Activated gamma-delta T cell (primary cell): ENCODE measurements around the gene CHST10.

Experiments used
- DNase-seq: peaks from one replicate; lab custom pipeline; 2025; lab: John Stamatoyannopoulos, UW

The CHST10 gene

DNA sequence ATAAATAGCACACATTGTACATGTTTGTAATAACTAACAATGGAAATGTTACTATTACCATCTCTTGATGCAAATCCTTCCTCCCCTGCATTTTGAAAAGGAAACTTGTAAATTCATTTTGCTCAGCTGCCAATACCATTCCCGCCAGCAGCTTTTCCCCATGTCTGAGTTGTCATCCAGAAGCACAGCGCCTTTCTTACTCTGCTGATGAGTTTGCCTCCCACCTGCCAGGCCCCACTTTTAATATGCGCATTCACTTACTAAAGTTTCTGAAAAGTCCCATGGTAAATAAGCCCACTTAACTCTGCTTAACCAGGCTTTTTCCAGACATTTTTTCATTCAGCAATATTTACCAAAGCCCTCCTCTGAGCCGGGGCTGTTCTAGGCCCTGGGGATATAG is 3.9 kb downstream of the CHST10 start:
- DNase-seq = no peak

DNA sequence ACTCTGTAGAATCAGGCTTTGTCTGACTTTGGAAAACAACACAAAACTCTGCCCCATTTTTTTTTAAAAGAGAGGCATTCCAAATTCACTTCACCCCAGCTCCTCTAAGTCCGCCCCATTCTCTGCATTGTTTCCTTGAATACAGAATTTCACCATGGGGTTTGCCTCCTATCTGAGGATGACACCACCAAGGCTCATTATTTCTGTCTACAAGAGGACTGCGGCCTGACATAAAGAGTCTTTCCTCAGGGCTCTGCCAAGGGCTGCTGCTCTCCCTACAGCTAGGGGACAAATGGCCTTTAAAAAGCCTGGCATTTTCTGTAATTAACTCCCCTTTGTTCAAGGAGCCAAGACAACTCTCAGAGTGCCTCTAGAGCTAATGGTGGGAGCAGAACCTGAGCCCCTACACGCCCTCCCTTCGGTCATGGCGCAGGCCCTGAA is 4.6 kb downstream of the CHST10 start:
- no peak for DNase-seq

DNA sequence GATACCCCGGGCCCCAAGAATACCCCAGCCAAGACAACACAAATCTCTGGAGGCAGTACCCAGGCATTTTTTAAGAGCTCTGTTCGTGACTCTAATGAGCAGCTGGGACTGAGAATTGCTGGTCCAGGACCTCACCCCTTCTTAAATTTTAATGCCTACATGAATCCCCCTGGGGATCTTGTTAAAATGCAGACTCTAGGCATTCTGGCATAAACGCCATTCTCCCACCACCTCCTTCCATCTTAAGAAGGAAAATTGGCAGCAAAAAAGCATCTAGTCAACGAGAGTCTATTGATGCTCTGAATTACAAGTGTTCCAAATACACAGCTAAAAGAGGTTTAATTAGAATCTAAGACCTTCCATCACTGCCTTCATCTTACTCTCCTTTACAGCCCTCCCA is 5.0 kb downstream of the CHST10 start:
- no peak for DNase-seq

DNA sequence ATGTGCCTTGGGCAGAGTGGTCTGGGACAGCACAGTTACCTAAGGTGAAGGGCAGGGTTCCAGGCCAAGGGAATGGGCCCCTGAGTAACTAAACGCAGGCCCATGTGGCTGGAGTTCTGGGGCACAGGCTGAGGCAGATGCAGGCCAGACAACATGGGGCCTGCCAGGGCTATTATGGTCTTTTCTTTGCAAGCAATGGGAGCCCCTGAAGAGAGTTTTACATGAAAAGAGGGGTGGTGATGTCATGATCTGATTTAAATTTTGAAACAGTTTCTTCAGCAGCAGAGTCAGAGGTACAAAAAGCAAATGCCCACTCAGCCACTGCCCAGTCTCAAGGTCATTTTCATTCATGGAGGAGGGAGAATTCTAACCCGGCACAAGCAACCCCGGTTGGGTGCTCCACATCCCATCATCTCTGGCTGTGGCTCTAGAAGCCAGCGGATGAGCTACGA is 5.6 kb downstream of the CHST10 start:
- DNase-seq = no peak

DNA sequence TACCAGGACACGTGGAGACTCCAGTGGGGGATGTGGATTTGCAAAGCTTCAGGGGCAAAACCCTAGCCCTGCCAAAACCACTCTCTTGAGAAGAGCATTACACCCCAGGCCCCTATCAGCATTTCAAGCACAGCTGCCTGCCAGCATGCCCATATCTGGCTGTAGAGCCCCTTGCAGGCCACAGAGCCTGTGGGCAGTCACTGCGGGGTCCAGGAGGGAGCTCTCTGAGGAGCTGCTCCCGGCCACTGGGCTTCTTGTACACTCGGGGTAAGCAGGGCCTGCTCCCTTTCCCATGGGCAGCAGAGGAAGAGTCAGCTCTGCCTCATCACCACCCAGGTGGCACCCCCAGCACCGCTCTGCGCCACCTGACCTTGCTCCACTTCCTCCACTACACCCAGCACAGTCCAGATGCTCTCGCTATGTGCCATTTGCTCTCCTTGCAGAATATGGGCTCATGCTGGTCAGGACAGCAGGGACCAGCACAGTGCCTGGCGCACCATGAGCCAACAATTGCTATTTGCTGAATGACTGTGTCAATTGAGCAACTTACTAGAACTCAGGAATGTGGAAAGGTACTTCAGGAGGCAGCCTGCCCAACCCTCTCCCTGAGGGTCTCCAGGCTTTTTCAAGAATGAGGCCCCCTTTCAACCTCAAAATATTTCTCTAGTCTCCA is 7.4 kb downstream of the CHST10 start:
- DNase-seq = no peak

DNA sequence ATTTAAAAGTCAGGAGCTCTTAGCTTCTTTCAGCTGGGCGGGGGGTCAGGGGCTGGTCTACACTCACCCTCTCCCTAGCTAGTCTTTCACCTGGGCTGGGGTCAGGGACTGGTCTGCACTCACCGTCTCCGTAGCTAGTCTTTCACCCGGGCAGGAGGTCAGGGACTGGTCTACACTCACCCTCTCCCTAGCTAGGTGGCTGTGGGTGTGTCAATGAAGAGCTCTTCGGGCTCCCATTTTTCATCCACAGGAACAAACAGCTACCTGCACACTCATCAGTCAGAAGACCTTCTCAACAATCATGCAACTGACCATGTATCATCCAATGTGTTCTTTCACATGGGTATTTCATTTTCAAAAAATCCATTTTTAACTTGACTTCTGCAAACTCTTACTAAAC is 8.0 kb downstream of the CHST10 start:
- no peak for DNase-seq

DNA sequence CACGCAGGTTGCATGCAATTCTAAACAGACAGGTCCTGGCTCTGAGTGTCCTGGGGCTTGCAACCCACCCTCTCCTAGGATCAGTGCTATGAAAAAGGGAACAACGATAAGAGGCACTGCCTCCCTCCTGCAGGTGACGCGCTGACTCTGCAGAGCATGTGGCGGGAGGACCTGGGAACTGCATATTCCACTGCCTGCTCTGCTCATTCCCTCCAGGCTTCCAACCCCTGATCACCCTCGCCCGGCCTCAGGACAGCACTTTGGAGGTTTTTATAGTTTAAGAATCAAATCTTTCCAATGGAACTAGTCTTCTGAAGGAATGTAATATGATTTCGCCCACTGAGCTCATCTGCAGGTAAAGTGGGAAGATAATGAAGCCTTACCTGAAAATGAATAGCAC is 8.5 kb downstream of the CHST10 start:
- DNase-seq = no peak

DNA sequence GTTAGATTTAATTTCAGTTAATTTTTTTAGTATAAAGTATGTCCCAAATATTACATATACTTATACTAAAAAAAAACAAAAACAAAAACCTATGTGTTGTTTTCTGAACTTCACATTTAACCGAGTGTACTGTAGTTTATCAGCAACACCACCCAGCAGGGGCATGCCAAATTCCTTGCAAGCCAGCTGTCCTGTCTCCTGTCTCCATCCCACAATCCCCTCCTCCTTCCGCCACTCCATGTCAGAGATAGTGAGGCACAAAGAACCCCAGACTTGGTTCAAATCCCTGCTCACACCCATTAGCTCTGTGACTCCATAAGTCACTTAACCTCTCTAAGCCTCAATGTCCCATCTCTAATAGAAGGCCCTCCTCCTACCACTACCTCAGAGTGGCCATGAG is 9.4 kb downstream of the CHST10 start:
- no peak for DNase-seq

DNA sequence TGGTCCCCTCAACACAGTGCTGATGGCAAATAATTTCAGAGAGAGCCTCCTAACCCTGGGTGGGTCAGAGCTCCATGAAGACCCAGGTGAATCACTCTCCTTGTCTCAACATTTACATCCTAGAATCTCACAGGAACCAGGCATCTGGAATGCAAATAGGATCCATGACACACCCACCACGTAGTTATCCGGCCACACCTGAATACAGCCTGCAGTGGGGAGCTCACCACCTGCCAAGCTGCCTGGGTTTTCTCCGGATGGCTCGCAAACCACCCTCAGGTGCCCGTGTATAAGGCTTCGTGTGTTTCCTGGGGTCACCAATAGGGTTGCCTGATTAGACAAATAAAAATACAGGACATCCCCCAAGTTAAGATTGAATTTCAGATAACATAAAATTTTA is 9.9 kb downstream of the CHST10 start:
- DNase-seq = no peak

DNA sequence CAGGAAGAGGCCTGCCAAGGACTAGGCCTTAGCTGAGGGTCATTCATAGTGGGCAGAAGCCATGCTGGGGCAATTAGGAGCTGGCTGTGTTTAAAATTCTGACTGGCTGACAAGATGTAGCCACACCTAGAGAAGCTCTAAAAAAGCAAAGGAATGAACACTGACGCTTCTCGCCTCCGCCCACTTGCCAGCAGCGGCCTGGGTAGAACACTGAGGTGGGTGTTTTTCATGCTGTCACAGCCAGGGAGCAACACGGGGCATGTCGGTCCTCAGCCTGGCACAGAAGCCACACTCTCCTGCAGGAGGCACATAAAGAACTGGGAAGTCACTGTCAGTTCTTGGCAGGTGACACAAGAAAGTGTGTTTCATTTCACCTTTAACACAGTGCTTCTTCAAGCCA is 10.4 kb downstream of the CHST10 start:
- no peak for DNase-seq

DNA sequence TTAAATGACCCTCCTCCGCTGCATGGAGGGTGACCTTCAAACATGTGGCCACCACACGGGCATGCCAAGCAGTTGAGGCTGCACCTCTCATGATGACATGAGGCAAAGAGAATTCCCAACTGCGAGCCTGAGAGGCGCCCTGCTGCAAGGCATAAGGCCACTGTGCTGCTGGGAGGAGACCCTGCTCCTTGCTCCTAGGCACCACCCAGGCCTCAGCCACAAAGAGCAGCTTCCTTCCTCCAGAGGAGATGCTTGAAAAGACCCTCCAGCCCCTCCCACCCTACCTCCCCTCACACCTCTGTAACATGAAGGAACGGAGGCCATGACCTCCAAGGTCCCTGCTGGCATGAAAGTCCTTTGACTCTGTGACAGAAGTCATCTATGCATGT is 11.4 kb downstream of the CHST10 start:
- DNase-seq = no peak

DNA sequence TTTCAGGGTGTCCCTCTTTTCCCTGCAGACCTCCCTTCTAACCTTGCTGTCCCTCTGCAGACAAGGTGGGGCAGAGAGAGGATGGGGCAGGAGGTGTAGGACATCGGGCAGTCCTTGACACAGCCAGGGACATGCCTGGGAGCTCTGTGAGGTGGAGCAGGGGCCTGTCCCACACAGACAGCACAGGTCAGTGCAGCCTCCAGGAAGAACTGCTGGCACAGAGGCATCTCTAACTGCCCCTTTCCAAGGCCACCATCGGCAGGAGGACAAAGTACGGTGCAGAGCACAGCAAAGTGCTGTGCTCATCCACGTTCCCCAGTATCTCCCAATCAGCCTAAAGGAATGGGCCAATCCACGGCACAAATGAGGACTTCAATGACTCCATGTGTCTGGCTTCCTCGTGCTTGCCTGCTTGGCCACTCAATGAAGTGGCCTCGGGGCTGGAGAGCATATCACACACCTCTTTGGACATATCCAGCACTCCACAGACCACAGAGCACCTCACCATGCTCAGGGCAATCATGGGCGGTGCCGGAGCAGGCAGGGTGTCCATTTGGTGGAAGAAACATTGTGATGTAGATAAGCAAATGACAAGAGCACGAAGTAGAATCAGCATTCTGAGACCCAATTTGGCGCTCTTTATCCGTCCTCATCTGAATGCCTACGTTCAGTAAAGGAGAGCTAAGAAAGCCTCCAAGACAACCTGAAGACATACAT is 11.9 kb downstream of the CHST10 start:
- DNase-seq = no peak

DNA sequence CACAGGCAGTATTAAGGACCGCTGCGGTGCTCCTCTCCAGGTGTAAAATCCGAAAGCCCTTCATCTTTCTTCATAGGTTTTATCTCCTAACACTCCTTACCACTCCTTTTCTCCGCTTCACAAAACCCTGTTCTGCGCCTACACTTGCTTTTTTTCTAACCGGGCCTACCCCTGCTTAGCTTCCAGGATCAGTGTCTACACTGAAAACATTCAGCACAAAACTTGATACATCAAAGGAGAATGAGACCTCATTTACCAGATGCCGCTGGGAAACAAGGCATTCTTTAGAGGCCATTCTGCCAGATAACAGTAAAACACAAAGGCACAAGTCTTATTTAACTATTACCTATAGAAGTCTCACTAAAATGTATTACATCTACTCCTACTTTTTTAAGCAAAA is 13.1 kb downstream of the CHST10 start:
- no peak for DNase-seq

DNA sequence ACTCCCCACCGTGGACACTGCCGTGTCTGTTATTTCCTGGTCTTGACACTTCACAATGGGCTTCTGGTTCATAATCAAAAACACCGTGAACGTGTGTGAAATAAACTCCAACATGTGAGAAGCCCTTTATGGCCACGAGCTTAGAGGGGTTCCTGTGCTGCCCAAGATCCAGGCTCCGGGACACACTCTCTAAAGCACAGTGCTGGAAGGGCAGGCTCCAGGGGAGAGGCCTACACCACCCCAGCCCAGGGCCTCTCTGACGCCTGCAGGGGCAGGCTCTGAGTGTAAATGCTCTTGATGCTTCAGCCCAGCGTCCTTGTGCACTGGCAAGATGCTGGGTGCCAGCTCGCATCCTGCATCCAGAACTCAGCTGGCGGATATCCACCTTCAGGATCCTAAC is 13.7 kb downstream of the CHST10 start:
- no peak for DNase-seq

DNA sequence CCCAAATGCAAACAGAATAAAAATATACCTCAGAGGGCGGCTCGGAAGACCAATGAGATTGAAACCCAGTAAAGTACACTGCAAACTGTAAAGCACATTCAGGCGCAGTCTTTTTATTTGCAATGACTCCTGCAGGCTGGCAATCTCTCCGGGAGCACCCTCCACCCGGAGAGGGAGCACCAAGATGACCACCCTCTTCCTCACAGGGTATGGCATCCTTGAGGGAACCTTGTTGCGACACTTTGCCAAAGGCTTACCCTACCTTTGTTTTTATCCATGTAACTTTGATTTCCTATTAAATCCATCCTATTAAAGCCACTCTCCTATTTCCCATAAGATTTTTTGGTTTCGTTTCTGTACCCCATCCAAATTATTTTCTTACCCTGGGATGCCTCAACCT is 16.2 kb downstream of the CHST10 start:
- DNase-seq = no peak

DNA sequence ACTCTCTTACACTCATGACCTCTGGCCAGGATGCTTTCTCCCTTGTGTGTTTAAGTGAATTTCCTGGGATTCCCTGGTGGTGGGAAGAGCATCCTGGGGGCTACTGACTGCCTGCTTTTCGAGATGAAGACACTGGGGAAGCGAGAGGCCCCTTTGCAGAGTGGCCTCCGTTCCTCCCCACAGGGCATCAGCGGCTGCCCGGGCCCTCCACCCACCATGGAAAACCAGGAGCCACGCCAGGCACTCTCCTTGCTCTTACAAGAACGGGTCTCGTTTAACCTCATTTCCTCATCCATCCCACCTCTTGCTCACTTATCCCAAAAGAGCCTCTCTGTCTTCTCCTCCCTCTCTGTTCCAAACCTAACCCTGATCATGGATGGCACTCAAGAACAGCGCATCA is 17.8 kb downstream of the CHST10 start:
- DNase-seq = no peak

DNA sequence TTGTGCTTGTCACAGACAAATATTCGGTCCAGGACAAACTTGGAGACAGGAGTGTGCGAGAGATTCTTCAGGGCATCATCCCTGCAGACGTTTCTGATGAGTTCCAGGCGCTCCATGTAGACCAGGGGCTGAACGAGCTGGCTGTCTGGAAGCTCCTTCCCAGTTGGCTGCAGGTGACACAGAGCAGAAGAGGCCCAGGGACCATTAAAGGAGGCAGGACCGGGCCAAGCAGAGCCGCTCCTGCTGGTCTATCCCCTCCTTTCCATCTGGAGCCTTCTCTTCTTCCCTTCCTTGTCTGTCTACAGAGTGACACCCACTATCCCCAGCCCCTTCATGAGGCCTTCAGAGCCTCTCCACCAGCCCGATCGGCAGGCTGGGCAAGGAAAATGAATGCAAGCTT is 19.5 kb downstream of the CHST10 start:
- DNase-seq = no peak

DNA sequence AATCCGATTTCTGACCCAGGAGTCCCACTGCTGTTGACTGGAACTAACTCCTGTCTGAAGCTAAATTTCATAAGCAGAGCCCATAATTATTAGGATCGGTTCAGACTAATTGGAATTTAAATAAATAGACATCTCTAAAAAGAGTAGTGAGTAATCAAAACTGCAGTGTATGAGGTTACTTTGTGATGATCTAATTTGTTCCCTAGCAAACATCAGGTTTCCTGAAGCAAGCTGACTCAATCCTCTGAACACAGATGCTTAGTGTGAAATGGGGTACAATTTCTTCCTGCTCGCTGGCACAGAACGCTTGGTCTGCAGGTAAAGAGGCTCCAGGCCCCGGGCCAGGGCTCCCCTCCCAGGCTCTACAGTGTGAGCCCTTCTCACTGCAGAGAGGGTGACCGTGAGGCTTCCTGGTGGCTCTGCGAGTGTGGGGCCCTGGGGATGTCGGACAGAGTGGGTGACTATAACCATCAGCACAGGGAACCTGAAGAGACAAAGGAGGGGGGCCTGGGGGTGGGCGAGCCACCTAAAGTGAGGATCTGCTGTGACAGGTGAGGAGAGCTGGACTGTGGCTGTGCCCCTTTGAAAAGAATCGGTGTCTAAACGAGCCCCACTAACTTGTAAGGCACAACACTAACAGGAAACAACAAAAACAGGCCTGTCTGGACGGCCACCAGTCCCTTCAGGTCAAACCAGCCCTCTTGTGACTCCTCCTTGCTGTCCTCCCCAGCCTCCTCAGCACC is 20.2 kb downstream of the CHST10 start:
- no peak for DNase-seq

DNA sequence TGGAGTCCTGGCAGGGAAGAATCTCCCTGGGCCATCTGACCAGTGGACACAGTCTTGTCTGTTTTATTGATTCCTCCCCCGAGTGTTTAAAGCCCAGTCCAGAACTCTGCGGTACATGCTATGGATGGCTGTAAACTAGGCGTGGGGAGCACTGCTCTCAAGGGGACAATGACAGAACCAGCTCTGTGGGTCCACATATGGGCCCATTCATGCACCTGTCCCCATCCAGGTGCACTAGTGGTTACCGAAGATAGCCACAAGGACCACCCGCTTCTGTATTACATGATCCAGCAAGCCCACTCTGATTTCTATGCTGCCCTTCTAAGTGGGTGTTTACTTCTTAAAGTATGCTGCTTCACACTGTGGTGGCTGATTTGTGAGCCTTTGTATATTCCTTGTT is 21.0 kb downstream of the CHST10 start:
- no peak for DNase-seq

DNA sequence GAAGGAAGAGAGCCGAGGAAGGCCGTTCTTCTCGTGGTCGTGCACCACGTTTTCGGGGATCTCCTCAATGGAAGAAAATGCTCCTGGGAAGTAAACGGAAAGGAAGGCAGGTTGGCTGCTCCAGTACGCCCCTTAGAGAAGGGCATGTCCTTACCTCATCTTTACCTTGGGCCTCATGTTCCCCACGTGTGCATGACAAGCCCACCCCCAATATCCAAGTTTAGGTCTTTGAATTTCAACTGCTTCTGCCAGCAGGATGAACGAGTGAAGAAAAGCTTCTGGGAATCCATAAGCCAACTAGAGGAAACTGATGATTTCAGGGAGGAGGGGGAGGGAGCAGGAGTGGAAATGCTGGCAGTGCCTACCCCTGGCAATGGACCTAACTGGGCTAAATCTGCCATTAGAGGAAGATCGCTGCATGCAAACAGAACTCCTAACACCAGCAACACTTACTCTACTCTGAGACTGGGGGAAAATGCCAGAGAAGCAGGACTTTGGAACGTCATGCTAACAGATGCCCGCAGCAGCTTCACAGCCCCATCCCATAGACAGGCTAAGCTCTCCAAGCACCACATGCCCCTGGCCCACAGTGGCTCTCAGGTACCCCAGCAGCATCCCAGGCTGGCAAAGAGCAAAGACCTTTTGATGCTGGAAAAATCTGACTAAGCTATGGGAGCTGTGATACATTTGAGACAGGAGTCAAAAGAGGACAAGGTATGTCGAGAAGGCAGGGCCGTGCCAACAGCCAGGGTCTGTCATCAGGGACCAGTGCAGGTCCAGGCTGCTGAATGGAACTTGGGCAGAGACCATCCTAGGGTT is 21.7 kb downstream of the CHST10 start:
- DNase-seq = no peak

DNA sequence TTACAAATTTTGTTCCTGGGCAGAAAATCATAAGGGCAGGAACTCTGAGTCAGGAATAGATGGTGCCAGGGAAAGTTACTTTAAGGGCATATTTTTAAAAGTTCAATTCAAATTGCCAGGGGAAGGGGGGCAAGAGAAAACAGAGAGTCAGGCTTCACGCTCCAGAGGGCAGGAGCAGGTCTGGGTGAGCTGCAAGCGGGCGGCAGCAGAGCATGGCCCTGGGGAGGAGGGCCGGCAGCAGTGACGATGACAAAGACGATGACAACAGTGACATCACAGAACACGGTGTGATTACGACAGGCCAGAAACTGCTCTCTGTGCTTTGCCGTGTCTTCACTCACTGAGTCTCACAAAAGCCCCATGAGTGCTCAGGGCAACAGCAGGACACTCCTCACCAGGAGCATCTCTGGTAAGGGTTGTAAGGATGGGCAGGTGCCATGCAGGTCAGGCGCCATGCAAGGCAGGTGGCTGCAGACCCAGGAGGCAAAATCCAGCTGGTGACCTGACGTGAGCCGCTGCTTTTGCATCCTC is 23.3 kb downstream of the CHST10 start:
- DNase-seq = no peak

DNA sequence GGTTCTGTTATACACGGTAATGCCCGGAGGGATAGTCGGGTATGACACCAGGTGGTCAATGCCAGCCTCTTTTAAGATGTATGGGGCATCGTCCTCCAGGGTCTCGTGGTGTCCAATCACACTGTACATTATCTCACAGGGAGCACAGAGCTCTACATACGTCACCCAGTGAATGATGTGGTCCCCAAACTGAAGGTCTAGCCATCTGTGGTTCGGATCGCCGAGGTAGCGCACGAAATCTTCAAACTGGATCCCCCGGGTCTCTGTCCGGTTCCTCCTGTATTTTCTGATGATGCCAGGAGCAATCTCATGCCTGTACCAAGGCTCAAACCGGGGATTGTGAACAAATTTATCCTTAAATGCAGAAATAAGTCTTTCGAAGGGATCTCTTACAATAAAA is 24.1 kb downstream of the CHST10 start:
- no peak for DNase-seq
